Neural progenitor cell (in vitro differentiated cells): Measurements from ENCODE around the gene KCNQ1. TPM values are rescaled to one million over a fixed set of nuclear protein-coding genes. Genes with fewer than 3 reads are reported as not detected.
A peak's percentile ranks its signal among the peaks of the same experiment; 100 is the strongest.

Source experiments
- DNase-seq: peaks from one replicate; pipeline ENCODE4 v3.0.0-alpha.2; 2016; ENCODE audit warnings: low spot score
- H2AFZ ChIP-seq: fragments of 200-600 bp; sonication (generic); replicated peaks from 2 replicates; pipeline ENCODE4 v1.6.1; 2016; ENCODE audit warnings: antibody characterized with exemption
- H3F3A ChIP-seq: fragments of 200-600 bp; sonication (generic); 2 replicates; pipeline ENCODE4 v1.6.1; 2016; ENCODE audit warnings: antibody characterized with exemption, low read depth
- H3K27ac ChIP-seq: fragments of 200-600 bp; sonication (generic); 2 replicates; pipeline ENCODE4 v1.5.1; 2016; ENCODE audit warnings: mild to moderate bottlenecking
- H3K27me3 ChIP-seq: fragments of 200-600 bp; sonication (generic); 2 replicates; pipeline ENCODE4 v1.6.1; 2016; ENCODE audit warnings: mild to moderate bottlenecking, moderate library complexity
- H3K36me3 ChIP-seq: fragments of 200-600 bp; sonication (generic); 2 replicates; pipeline ENCODE4 v1.5.1; 2016
- H3K4me1 ChIP-seq: fragments of 200-600 bp; sonication (generic); 2 replicates; pipeline ENCODE4 v1.6.1; 2016; ENCODE audit warnings: mixed run types
- H3K4me2 ChIP-seq: fragments of 200-600 bp; sonication (generic); 2 replicates; pipeline ENCODE4 v1.6.1; 2016
- H3K4me3 ChIP-seq: fragments of 200-600 bp; sonication (generic); 2 replicates; pipeline ENCODE4 v1.5.1; 2016
- H3K79me2 ChIP-seq: fragments of 200-600 bp; sonication (generic); 2 replicates; pipeline ENCODE4 v1.6.1; 2016; ENCODE audit warnings: low read depth
- H3K9ac ChIP-seq: fragments of 200-600 bp; sonication (generic); 2 replicates; pipeline ENCODE4 v1.6.1; 2016
- H3K9me3 ChIP-seq: fragments of 200-600 bp; sonication (generic); 2 replicates; pipeline ENCODE4 v1.5.1; 2016; ENCODE audit warnings: low read depth
- H4K20me1 ChIP-seq: fragments of 200-600 bp; sonication (generic); 2 replicates; pipeline ENCODE4 v1.6.1; 2016; ENCODE audit warnings: low read depth
- H3K27ac Mint-ChIP-seq: 3 replicates; pipeline ENCODE4 v1.8.0; 2021; ENCODE audit warnings: mixed read lengths
- H3K27me3 Mint-ChIP-seq: 2 replicates; pipeline ENCODE4 v1.8.0; 2022; ENCODE audit warnings: low read depth, mild to moderate bottlenecking, inconsistent platforms, moderate library complexity, mixed read lengths; ENCODE audit not compliant: insufficient read depth
- H3K36me3 Mint-ChIP-seq: 3 replicates; pipeline ENCODE4 v1.8.0; 2021; ENCODE audit warnings: mixed read lengths
- H3K4me1 Mint-ChIP-seq: 3 replicates; pipeline ENCODE4 v1.8.0; 2021; ENCODE audit warnings: mixed read lengths
- H3K4me3 Mint-ChIP-seq: 3 replicates; pipeline ENCODE4 v1.8.0; 2021; ENCODE audit warnings: mild to moderate bottlenecking, moderate library complexity, mixed read lengths
- H3K9me3 Mint-ChIP-seq: 3 replicates; pipeline ENCODE4 v1.8.0; 2020; ENCODE audit warnings: mixed read lengths
- EZH2 ChIP-seq: fragments of 200-600 bp; sonication (generic); IDR thresholded peaks from 2 replicates; pipeline ENCODE4 v1.6.1; 2017; ENCODE audit warnings: antibody characterized with exemption, mild to moderate bottlenecking, moderate library complexity
- EZH2phosphoT487 ChIP-seq: fragments of 200-600 bp; sonication (generic); IDR thresholded peaks from 2 replicates; pipeline ENCODE4 v1.6.1; 2017; ENCODE audit warnings: antibody characterized with exemption
- total RNA-seq: library from RNA; depleted of rRNA; stranded (reverse); fragments of >200 nt; gene quantifications from 2 replicates; pipeline ENCODE4 v1.2.3, GENCODE V29; 2015; ENCODE audit warnings: low replicate concordance
- TF ChIP-seq, protein P1 (sequence below): fragments of 200-600 bp; sonication (generic); IDR thresholded peaks from 2 replicates; pipeline ENCODE4 v1.5.1; 2017; ENCODE audit warnings: antibody characterized with exemption, mild to moderate bottlenecking

Gene KCNQ1
- total RNA-seq, 1 donor from 2014 or later, result 0.11 TPM

DNA sequence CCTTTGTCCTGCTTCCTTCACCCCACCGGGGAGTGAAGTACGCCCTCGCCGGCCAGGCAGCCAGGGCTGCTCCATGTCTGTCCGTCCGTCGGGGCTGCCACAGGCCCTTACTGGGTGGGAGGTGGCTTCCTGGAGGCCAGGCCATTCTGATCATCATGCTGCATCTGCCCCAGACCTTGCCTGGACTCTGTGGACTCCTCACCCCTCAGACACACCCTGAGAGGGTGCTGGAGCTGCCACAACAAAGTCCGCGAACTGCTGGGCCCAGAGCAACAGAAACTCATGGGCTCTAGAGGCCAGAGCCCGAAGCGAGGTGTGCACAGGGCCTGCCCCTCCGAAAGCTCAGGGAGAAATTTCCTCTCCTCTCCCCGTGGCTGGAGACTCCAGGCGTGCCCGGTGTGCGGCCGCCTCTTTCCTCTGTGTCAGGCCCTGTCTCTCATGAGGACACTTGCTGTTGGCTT lies 130.8 kb downstream of the KCNQ1 start:
- H3K27ac ChIP-seq, result no peak overlapping the region

DNA sequence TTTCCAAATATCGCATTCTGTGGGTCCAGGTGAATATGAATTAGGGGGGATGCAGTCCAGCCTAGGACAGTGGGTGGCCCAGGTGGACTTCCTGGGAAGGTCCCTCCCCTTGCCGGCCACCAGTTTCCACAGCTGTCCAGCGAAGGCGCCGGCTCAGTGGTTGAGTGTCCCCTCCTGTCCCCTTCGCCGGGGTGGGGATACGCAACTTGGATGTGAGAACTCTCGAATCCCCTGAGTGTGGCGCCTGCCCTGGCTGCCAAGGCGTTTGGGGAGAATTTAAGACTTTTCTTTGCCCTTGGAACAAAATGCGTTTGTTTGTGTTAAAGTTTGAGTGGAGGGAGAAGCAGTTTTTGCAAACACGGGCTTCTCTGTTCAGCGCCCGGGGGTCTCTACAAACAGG lies 131.3 kb downstream of the KCNQ1 start:
- no peak overlapping the region for H3K4me2 ChIP-seq
- Mint-ChIP-seq H3K36me3 (no peaks in the 10 kb centered on the region), H3K27me3 (peaks cover 6% of the 10 kb centered on the region), H3K4me3 (no peak overlapping the region), H3K9me3 (no peaks in the 10 kb centered on the region), H3K4me1 (no peaks in the 10 kb centered on the region), H3K27ac (peak overlapping the region; percentile 74)
- no peak overlapping the region for H3K27ac ChIP-seq
- no peaks in the 10 kb centered on the region for H3K4me1 ChIP-seq
- H3F3A ChIP-seq, result no peaks in the 10 kb centered on the region
- H3K9ac ChIP-seq, result no peak overlapping the region
- peaks cover 5% of the 10 kb centered on the region for H3K27me3 ChIP-seq
- H3K4me3 ChIP-seq, result no peak overlapping the region
- no peak overlapping the region for H2AFZ ChIP-seq
- H3K79me2 ChIP-seq, result no peaks in the 10 kb centered on the region
- DNase-seq, result no peak
- H4K20me1 ChIP-seq, result no peaks in the 10 kb centered on the region
- TF ChIP-seq, protein P1, sequence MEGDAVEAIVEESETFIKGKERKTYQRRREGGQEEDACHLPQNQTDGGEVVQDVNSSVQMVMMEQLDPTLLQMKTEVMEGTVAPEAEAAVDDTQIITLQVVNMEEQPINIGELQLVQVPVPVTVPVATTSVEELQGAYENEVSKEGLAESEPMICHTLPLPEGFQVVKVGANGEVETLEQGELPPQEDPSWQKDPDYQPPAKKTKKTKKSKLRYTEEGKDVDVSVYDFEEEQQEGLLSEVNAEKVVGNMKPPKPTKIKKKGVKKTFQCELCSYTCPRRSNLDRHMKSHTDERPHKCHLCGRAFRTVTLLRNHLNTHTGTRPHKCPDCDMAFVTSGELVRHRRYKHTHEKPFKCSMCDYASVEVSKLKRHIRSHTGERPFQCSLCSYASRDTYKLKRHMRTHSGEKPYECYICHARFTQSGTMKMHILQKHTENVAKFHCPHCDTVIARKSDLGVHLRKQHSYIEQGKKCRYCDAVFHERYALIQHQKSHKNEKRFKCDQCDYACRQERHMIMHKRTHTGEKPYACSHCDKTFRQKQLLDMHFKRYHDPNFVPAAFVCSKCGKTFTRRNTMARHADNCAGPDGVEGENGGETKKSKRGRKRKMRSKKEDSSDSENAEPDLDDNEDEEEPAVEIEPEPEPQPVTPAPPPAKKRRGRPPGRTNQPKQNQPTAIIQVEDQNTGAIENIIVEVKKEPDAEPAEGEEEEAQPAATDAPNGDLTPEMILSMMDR, result no peak
- no peak for TF ChIP-seq EZH2
- no peaks in the 10 kb centered on the region for H3K36me3 ChIP-seq
- H3K9me3 ChIP-seq, result no peaks in the 10 kb centered on the region

More for the DNA sequence above, 130.8 kb downstream of the KCNQ1 start:
- no peak overlapping the region for H3K4me2 ChIP-seq
- Mint-ChIP-seq H3K9me3 (no peaks in the 10 kb centered on the region), H3K36me3 (no peaks in the 10 kb centered on the region), H3K4me3 (no peak overlapping the region), H3K27ac (peak overlapping the region; percentile 74), H3K27me3 (peaks cover 8% of the 10 kb centered on the region), H3K4me1 (no peaks in the 10 kb centered on the region)
- no peak overlapping the region for H2AFZ ChIP-seq
- H3K9ac ChIP-seq, result no peak overlapping the region
- no peaks in the 10 kb centered on the region for H3F3A ChIP-seq
- no peaks in the 10 kb centered on the region for H4K20me1 ChIP-seq
- no peaks in the 10 kb centered on the region for H3K79me2 ChIP-seq
- H3K27me3 ChIP-seq, result peaks cover 5% of the 10 kb centered on the region
- no peaks in the 10 kb centered on the region for H3K9me3 ChIP-seq
- H3K4me1 ChIP-seq, result no peaks in the 10 kb centered on the region
- H3K4me3 ChIP-seq, result no peak overlapping the region
- H3K36me3 ChIP-seq, result no peaks in the 10 kb centered on the region
- TF ChIP-seq, protein P1, result no peak
- TF ChIP-seq EZH2phosphoT487 (no peak), EZH2 (no peak)
- DNase-seq, result no peak

DNA sequence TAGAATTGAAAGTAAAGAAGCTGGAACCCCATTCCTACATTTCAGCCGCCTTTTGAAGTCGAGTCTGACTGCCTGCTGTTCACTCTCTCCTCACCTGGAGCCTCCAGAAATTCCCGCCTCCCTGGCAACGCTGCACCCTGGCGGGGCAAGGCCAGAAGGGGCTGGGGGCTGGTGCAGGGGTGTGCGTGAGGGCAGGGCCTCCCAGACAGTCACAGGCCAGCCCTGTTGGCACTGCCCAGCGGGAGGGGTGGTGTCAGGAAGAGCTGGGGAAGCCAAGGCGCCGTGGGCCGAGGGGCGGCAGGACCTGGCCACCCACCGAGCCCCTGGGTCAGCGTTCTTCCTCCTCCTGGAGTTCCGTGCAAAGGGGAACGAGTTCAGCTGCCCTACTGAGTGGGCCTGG lies 131.7 kb downstream of the KCNQ1 start:
- Histone ChIP-seq H3K79me2 (no peaks in the 10 kb centered on the region), H2AFZ (no peak overlapping the region), H3F3A (no peaks in the 10 kb centered on the region), H3K36me3 (no peaks in the 10 kb centered on the region), H3K9me3 (no peaks in the 10 kb centered on the region), H4K20me1 (no peaks in the 10 kb centered on the region), H3K27me3 (peaks cover 5% of the 10 kb centered on the region), H3K4me3 (no peak overlapping the region), H3K27ac (no peak overlapping the region), H3K4me2 (no peak overlapping the region), H3K4me1 (no peaks in the 10 kb centered on the region), H3K9ac (no peak overlapping the region)
- no peaks in the 10 kb centered on the region for H3K36me3 Mint-ChIP-seq
- TF ChIP-seq, protein P1, result no peak
- TF ChIP-seq EZH2phosphoT487, result no peak
- TF ChIP-seq EZH2, result no peak
- H3K27ac Mint-ChIP-seq, result no peak overlapping the region
- no peak overlapping the region for H3K4me3 Mint-ChIP-seq
- H3K9me3 Mint-ChIP-seq, result no peaks in the 10 kb centered on the region
- peaks cover 6% of the 10 kb centered on the region for H3K27me3 Mint-ChIP-seq
- no peaks in the 10 kb centered on the region for H3K4me1 Mint-ChIP-seq
- DNase-seq, result no peak
